H1 (cell line): ENCODE measurements around the gene RIMBP2. TPM values are rescaled to one million over a fixed set of nuclear protein-coding genes. Genes with fewer than 3 reads are reported as not detected.

Source experiments
- CTCF ChIA-PET: fragments of 300-600 bp; sonication (Branson Sonifier 250); formaldehyde crosslinking; loops from one replicate; lab custom pipeline; 2021; ENCODE audit not compliant: partially characterized antibody; lab: Charles Lee
- POLR2A ChIA-PET: fragments of 300-600 bp; sonication (Branson Sonifier 250); formaldehyde crosslinking; loops from one replicate; lab custom pipeline; 2021; ENCODE audit warnings: inconsistent platforms; ENCODE audit not compliant: partially characterized antibody; lab: Charles Lee
- DNase-seq, 2 experiments: peaks; one replicate each; pipeline versions ENCODE4 v3.0.0 to v3.0.0-alpha.2; 2010 to 2022; ENCODE audit warnings: low spot score in 2 of 2, low read depth in 1 of 2, mixed read lengths in 1 of 2
- FAIRE-seq: peaks from 2 replicates; lab custom pipeline; 2011; peaks lifted over from hg19 to GRCh38; lab: Jason Lieb, UNC
- H2AFZ ChIP-seq: 2 replicates; pipeline ENCODE4 v1.8.1; 2012; ENCODE audit warnings: low read length, inconsistent platforms
- H2AK5ac ChIP-seq: 2 replicates; pipeline ENCODE4 v1.6.1; 2013; ENCODE audit warnings: low read depth, low read length
- H2BK120ac ChIP-seq: replicated peaks from 2 replicates; pipeline ENCODE3; 2013; ENCODE audit warnings: low read depth, low read length, inconsistent platforms
- H2BK12ac ChIP-seq: 2 replicates; pipeline ENCODE4 v1.6.1; 2013; ENCODE audit warnings: low read depth, low read length
- H2BK15ac ChIP-seq: 2 replicates; pipeline ENCODE4 v1.6.1; 2013; ENCODE audit warnings: low read length
- H2BK20ac ChIP-seq: 2 replicates; pipeline ENCODE4 v1.6.1; 2013; ENCODE audit warnings: low read length
- H2BK5ac ChIP-seq: 2 replicates; pipeline ENCODE4 v1.6.1; 2013; ENCODE audit warnings: low read depth, low read length
- H3K14ac ChIP-seq: 2 replicates; pipeline ENCODE4 v1.6.1; 2013; ENCODE audit warnings: inconsistent platforms; ENCODE audit not compliant: insufficient read length
- H3K18ac ChIP-seq: 2 replicates; pipeline ENCODE4 v1.6.1; 2013; ENCODE audit warnings: low read length; ENCODE audit errors: extremely low read depth
- H3K23ac ChIP-seq: 2 replicates; pipeline ENCODE4 v1.6.1; 2013; ENCODE audit warnings: inconsistent platforms; ENCODE audit not compliant: insufficient read length
- H3K23me2 ChIP-seq: 2 replicates; pipeline ENCODE4 v1.6.1; 2013; ENCODE audit warnings: low read depth, low read length
- H3K27ac ChIP-seq: 2 replicates; pipeline ENCODE4 v1.6.1; 2011; ENCODE audit warnings: low read depth, low read length, inconsistent platforms
- H3K27me3 ChIP-seq, 4 experiments: replicated peaks in 1 of 4; 1 replicate in 1 of 4; 2 replicates in 3 of 4; pipeline versions ENCODE4 v1.6.1 to v1.8.1; 2011 to 2013; ENCODE audit warnings: low read length in 3 of 4, mild to moderate bottlenecking in 3 of 4, inconsistent platforms in 2 of 4, mixed read lengths in 2 of 4, moderate library complexity in 1 of 4; ENCODE audit not compliant: control insufficient read depth in 3 of 4, insufficient read depth in 3 of 4; ENCODE audit errors: extremely low read depth in 1 of 4
- H3K36me3 ChIP-seq, 4 experiments: 2 replicates each; pipeline versions ENCODE4 v1.6.1 to v1.8.1; 2011 to 2013; ENCODE audit warnings: mild to moderate bottlenecking in 4 of 4, low read length in 3 of 4, moderate library complexity in 2 of 4, control low read depth in 1 of 4, inconsistent platforms in 1 of 4; ENCODE audit not compliant: insufficient read depth in 4 of 4, control insufficient read depth in 2 of 4
- H3K4ac ChIP-seq: replicated peaks from 2 replicates; pipeline ENCODE3; 2013; ENCODE audit warnings: low read length, low read depth, mixed read lengths, inconsistent platforms; ENCODE audit not compliant: insufficient read length
- H3K4me1 ChIP-seq, 4 experiments: replicated peaks in 1 of 4; 1 replicate in 1 of 4; 2 replicates in 3 of 4; pipeline versions ENCODE4 v1.6.1 to v1.8.1; 2011 to 2013; ENCODE audit warnings: low read length in 3 of 4, inconsistent platforms in 2 of 4, mixed read lengths in 1 of 4; ENCODE audit not compliant: insufficient read depth in 4 of 4, control insufficient read depth in 3 of 4
- H3K4me2 ChIP-seq, 2 experiments: 2 replicates each; pipeline versions ENCODE4 v1.6.1 to v1.8.1; 2011 to 2013; ENCODE audit warnings: low read depth in 2 of 2, low read length in 2 of 2, control low read depth in 1 of 2, inconsistent platforms in 1 of 2, mild to moderate bottlenecking in 1 of 2; ENCODE audit not compliant: insufficient read depth in 1 of 2
- H3K4me3 ChIP-seq, 4 experiments: fragments of 200-600, 300-600 bp in 1 of 4; sonication (generic), shearing (Covaris generic), sonication (Bioruptor Twin) in 1 of 4; 2 replicates each; pipeline versions ENCODE4 v1.5.1 to v1.8.1; 2011 to 2016; ENCODE audit warnings: low read length in 4 of 4, low read depth in 3 of 4, control low read depth in 2 of 4, inconsistent platforms in 2 of 4, mild to moderate bottlenecking in 2 of 4, mixed read lengths in 1 of 4, moderate library complexity in 1 of 4; ENCODE audit not compliant: insufficient read depth in 2 of 4; ENCODE audit errors: extremely low read depth in 1 of 4
- H3K56ac ChIP-seq: replicated peaks from 2 replicates; pipeline ENCODE3; 2013; ENCODE audit warnings: low read depth, mild to moderate bottlenecking, mixed read lengths, low read length, inconsistent platforms; ENCODE audit not compliant: insufficient read length
- H3K79me1 ChIP-seq: 2 replicates; pipeline ENCODE4 v1.6.1; 2013; ENCODE audit warnings: low read depth, low read length, control low read depth
- H3K79me2 ChIP-seq, 2 experiments: 2 replicates each; pipeline versions ENCODE4 v1.6.1 to v1.8.1; 2012 to 2013; ENCODE audit warnings: low read length in 2 of 2, mild to moderate bottlenecking in 2 of 2, inconsistent platforms in 1 of 2; ENCODE audit not compliant: insufficient read depth in 2 of 2, control insufficient read depth in 1 of 2
- H3K9ac ChIP-seq, 4 experiments: replicated peaks in 1 of 4; 1 replicate in 1 of 4; 2 replicates in 3 of 4; pipeline versions ENCODE4 v1.6.1 to v1.8.1; 2011 to 2013; ENCODE audit warnings: low read depth in 3 of 4, low read length in 3 of 4, control low read depth in 2 of 4, mild to moderate bottlenecking in 2 of 4, moderate library complexity in 2 of 4, inconsistent platforms in 1 of 4; ENCODE audit errors: extremely low read depth in 1 of 4
- H3K9me3 ChIP-seq, 2 experiments: 2 replicates each; pipeline versions ENCODE4 v1.6.1 to v1.8.1; 2012 to 2013; ENCODE audit warnings: mild to moderate bottlenecking in 2 of 2, moderate library complexity in 2 of 2, control low read depth in 1 of 2, inconsistent platforms in 1 of 2, low read depth in 1 of 2, low read length in 1 of 2, mixed read lengths in 1 of 2; ENCODE audit not compliant: insufficient read depth in 2 of 2
- H4K20me1 ChIP-seq, 2 experiments: replicated peaks in 1 of 2; 2 replicates each; pipeline versions ENCODE3 to v1.8.1; 2011 to 2013; ENCODE audit warnings: inconsistent platforms in 2 of 2, low read length in 2 of 2, mild to moderate bottlenecking in 1 of 2; ENCODE audit not compliant: insufficient read depth in 2 of 2, control insufficient read depth in 1 of 2
- H4K5ac ChIP-seq: 2 replicates; pipeline ENCODE4 v1.6.1; 2013; ENCODE audit warnings: low read length, low read depth, mixed read lengths, inconsistent platforms; ENCODE audit not compliant: insufficient read length
- H4K8ac ChIP-seq: 2 replicates; pipeline ENCODE4 v1.8.0; 2013; ENCODE audit warnings: mild to moderate bottlenecking, moderate library complexity, low read length, inconsistent platforms; ENCODE audit not compliant: insufficient read depth; ENCODE audit errors: extremely low read depth
- H4K91ac ChIP-seq: replicated peaks from 2 replicates; pipeline ENCODE3; 2013; ENCODE audit warnings: low read length, mixed read lengths, inconsistent platforms; ENCODE audit not compliant: insufficient read length
- EP300 ChIP-seq, 2 experiments: IDR thresholded peaks; 1 replicate in 1 of 2; 2 replicates in 1 of 2; pipeline ENCODE4 v1.6.1; 2011 to 2012; ENCODE audit warnings: low read depth in 2 of 2, low read length in 2 of 2, mild to moderate bottlenecking in 2 of 2, borderline replicate concordance in 1 of 2, inconsistent platforms in 1 of 2, moderate library complexity in 1 of 2
- RNF2 ChIP-seq: fragments of 200-900, 300-1000 bp; sonication (generic); IDR thresholded peaks from 2 replicates; pipeline ENCODE4 v1.7.1; 2016; ENCODE audit warnings: borderline replicate concordance, low read depth, mild to moderate bottlenecking, antibody characterized with exemption, low read length; ENCODE audit not compliant: poor library complexity, severe bottlenecking; ENCODE audit errors: missing control alignments
- WGBS, 2 experiments: shearing (Covaris generic) in 1 of 2; methylation state at CpG; one replicate each; pipeline versions ENCODE4 v1.1.6 to v1.1.7; 2013 to 2015; ENCODE audit warnings: low lambda C conversion rate in 2 of 2, mixed read lengths in 2 of 2, inconsistent platforms in 1 of 2, low coverage in 1 of 2, missing lambda C conversion rate in 1 of 2; ENCODE audit not compliant: insufficient replicate concordance in 2 of 2, insufficient coverage in 1 of 2, insufficient read length in 1 of 2; ENCODE audit errors: extremely low coverage in 1 of 2, missing lambda C conversion rate in 1 of 2; 5-methylcytosine and 5-hydroxymethylcytosine counted together
- polyA plus RNA-seq, 7 experiments: library from polyadenylated mRNA; depleted of rRNA in 3 of 7; stranded (reverse) in 5 of 7; unstranded in 2 of 7; fragments of >200 nt in 5 of 7; fragments of 200-250 nt in 2 of 7; gene quantifications; 1 replicate in 5 of 7; 2 replicates in 1 of 7; 4 replicates in 1 of 7; pipeline versions ENCODE4 v1.2.1 to v1.2.3, GENCODE V29; 2011 to 2013; ENCODE audit warnings: missing spikeins in 2 of 7, mixed read lengths in 2 of 7
- total RNA-seq: library from RNA; stranded (reverse); fragmentation: NEBNext Ultra II Directional; extraction: Animal tissue kit (Norgen Biotek cat#: 25700); gene quantifications from 2 replicates; pipeline ENCODE4 v1.2.1, GENCODE V29; 2021

Gene RIMBP2
- total and polyA plus RNA-seq, 2 of the 8 experiments (the other 6 are each of a cell fraction or from before 2014, with no cell fraction given), result 0.18 to 0.65 TPM

DNA sequence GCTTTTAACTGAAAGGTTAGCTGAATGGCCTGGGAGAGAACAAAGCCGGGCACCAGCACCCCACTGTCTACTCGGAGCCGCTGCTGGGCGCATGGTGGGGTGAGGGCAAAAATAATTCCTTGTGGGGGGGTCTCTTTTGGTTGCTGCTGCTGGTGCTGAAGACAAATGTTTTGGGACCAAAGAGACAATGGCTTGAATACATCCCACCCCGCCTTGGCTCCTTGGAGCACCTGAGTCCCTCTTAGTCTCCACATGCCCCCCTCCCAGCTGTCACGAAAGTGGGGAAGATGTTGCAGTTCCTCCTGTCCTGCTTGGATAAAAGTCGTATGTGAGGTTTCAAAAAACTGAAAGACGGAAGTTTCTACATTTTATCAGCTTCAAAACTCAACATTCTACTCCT lies 293.4 kb downstream of the RIMBP2 start:
- Histone ChIP-seq H3K4me2 (no peak overlapping the region), H2BK20ac (no peak overlapping the region), H3K18ac (no peak overlapping the region), H3K14ac (no peak overlapping the region), H4K5ac (no peak overlapping the region), H4K91ac (no peak overlapping the region), H3K36me3 (no peaks in the 10 kb centered on the region), H2BK5ac (no peak overlapping the region), H3K9me3 (no peaks in the 10 kb centered on the region), H3K79me1 (no peaks in the 10 kb centered on the region), H3K4me3 (no peak overlapping the region), H2AK5ac (no peak overlapping the region), H2BK120ac (no peak overlapping the region), H3K27ac (no peak overlapping the region), H2AFZ (no peak overlapping the region), H3K4me1 (peaks cover 0 to 2% (median 0%) of the 10 kb centered on the region in 4 experiments; a peak in 1 of 7 replicates), H3K9ac (no peak overlapping the region), H3K4ac (no peak overlapping the region), H2BK12ac (no peak overlapping the region), H4K20me1 (no peaks in the 10 kb centered on the region), H3K23me2 (no peaks in the 10 kb centered on the region; the same call in 1 of the 2 replicates), H2BK15ac (no peak overlapping the region), H3K79me2 (no peaks in the 10 kb centered on the region), H4K8ac (no peak overlapping the region), H3K27me3 (no peaks in the 10 kb centered on the region), H3K23ac (no peak overlapping the region), H3K56ac (no peak overlapping the region)
- ChIA-PET POLR2A (no interaction called here), CTCF (no interaction called here)
- TF ChIP-seq EP300 (IDR thresholded peaks at IDR 0.05; ENCODE audit: borderline replicate concordance in 1 of 2, low read depth in 2 of 2, low read length in 2 of 2), result no peak
- TF ChIP-seq RNF2, result no peak
- no peak for FAIRE-seq
- DNase-seq, result no peak
- WGBS, 2 experiments, result 90% methylated on average over 8 of the region's 8 CpGs; no CpG with 5 or more reads in 1 of the 2 experiments
